GM21528 (cell line): ENCODE measurements around the gene SYCN.

Experiments used
- ATAC-seq: cut with Tn5 transposase; IDR thresholded peaks from one replicate; pipeline ENCODE4 v1.9.1; 2021; ENCODE audit warnings: mild to moderate bottlenecking, moderate library complexity; ENCODE audit not compliant: unreplicated experiment, low FRiP score

Gene SYCN

DNA sequence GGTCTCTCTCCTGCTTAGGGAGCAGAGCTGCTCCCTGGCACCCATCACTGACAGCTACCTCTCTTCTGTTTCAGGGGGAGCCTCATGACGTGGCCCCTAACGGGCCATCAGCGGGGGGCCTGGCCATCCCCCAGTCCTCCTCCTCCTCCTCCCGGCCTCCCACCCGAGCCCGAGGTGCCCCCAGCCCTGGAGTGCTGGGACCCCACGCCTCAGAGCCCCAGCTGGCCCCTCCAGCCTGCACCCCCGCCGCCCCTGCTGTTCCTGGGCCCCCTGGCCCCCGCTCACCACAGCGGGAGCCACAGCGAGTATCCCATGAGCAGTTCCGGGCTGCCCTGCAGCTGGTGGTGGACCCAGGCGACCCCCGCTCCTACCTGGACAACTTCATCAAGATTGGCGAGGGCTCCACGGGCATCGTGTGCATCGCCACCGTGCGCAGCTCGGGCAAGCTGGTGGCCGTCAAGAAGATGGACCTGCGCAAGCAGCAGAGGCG lies 30.5 kb downstream of the SYCN start:
- no peak for ATAC-seq

DNA sequence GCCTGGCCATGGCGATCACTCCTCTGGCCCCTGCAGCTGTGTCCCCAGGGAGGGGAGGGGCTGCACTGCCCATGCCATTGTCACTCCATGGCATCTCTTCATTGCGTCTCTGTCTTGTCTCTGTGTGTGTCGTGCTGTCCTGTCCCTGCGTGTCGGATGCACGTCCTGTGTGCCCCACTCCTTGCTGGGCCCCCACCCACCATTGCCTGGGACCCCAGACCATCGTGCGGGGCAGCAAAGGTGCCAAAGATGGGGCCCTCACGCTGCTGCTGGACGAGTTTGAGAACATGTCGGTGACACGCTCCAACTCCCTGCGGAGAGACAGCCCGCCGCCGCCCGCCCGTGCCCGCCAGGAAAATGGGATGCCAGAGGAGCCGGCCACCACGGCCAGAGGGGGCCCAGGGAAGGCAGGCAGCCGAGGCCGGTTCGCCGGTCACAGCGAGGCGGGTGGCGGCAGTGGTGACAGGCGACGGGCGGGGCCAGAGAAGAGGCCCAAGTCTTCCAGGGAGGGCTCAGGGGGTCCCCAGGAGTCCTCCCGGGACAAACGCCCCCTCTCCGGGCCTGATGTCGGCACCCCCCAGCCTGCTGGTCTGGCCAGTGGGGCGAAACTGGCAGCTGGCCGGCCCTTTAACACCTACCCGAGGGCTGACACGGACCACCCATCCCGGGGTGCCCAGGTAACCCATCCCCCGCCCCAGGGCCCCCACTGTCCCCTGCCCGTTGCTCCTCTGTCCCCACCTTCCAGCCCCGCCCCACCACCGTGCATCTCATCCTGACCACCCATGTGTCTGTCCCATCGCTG lies 31.2 kb downstream of the SYCN start:
- ATAC-seq, result no peak

DNA sequence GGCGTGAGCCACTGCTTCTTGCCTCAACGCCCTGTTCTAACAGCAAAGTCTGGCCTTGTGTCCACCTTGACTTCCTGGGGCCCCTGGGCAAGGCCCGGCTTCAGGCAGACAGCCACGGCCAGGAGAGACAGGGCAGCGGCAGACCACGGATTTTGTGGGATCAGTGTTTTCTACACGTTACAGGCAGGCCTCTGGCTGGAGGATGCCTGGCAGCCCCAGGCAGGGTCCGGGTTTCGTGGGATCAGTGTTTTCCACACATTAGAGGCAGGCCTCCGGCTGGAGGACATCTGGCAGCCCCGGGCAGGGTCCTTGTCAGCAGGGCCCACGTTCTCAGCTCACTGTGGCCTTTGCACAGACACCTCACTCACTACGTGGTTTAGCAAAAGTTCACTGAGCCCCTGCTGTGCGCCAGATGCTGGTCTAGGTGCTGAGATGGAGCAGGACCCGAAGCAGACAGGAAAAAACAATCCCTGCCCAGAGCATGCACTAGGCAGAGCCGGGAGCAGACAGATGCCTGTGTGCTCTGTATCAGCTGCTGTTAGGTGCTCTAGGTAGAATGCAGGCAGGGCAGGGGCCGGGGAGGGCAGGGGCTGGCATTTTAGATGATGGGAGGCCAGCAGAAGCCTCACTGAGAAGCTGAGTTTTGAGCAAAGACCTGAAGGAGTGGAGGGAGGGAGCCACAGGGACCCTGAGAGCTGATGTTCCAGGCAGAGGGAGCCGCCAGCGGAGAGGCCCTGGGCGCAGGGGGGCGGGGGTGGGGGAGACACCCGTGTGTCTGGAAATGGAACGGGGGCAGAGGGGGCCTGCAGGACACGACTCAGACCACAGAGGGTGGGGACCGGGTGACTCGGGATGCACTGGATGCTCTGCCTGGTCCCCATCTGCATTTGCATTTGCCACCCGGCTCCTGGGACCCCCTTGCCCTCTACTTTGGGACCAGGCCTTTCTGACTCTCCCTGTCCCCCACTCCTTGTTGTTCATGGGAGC lies 32.3 kb downstream of the SYCN start:
- ATAC-seq, result no peak

DNA sequence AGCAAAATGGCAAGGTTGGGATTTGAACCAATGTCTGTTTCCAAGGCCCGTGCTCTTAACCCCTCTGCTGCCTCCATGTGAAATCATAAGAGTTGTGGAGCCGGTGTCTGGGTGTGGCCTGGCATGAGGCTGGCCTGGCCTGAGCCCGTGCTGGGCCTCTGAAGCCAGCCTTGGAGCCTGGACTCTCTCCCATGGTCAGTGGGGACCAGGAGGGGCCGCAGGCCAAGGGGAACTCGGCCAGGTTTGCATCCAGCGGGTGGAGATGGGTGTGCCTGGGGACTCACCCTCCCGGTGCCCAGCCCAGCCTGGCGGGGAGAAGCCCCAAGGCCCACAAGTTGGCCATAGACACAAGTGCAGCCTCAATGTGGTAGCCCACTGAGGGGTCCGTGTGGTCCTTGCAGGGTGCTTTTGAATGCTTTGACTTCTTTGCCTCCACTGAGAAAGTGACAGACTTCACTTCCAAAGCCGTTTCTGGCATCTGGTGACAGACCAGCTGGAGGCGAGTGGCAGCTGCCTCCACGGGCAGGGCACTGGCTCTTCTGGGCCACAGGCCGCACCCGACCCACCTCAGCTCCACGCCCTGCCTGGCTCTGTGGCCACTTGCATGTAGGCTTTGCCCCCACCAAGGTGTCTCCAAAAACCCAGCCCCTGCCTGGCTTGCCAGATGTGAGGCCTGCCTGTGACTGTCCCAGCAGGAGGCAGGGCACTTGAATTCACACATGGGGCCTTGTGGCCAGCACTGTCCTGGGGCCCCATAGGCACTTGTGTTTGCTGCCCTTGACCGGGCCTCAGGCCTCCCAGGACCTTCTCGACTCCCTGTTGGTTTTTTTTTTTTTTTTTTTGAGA lies 33.5 kb downstream of the SYCN start:
- ATAC-seq, result no peak

DNA sequence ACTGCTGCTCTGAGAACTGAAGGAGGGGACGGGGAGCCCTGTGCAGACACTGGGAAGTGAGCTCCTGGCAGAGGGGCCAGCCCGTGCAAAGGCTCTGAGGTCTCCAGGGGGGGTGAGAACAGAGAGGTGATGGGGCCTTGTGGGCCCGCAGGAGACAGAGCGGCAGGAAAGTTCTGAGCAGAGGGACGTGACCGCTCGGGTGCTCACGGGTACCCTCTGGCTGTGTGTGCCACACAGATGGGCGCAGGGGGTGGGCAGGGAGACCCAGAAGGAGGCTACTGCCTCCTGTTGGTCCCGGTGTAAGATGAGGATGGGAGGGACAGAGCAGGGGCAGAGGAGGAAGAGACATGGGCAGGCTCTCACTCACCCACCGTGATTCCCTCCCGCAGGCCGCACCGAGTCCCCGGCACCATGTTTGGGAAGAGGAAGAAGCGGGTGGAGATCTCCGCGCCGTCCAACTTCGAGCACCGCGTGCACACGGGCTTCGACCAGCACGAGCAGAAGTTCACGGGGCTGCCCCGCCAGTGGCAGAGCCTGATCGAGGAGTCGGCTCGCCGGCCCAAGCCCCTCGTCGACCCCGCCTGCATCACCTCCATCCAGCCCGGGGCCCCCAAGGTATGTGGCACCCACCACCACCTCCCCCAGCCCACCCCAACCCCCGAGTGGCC lies 34.8 kb downstream of the SYCN start:
- no peak for ATAC-seq

DNA sequence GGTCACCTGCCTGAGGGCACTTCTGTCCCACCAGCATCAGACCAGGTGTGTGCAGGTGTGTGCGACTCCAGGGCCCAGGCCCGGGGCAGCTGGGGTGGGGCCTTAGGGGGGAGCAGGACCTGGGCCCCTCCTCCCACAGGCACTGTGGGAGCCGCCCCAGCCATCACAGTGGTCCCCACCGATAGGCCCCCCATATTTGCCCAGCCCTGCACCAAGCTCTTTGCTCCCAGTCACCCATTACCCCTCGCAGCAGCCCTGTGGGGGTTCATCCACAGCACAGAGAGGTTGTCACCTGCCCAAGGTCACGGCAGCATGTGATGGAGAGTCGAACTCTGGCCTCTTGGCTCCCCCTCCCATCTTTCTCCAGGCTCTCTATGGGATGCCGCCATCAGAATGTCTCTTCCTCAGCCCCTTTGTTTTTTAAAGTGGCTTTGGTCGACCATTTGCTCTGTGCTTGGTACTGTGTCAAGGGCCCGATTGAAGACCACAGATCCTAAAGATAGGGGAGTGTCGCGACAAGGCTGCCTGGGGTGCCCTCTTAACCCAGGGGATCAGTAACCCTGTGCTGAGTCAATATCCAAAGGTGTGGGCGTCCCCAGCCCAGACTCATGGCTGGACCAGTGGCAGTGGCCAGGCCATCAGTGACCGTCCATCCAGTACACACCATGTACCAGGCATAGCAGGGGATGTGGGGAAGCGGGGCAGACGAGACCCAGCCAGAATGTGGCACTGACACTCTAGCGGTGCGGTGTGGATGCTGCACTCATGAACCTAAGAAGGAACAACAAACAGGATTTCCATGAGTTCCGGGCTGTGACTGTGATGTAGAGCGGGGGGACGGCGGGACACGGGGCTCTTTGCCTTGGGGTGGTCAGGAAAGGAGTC lies 35.6 kb downstream of the SYCN start:
- ATAC-seq, result no peak

DNA sequence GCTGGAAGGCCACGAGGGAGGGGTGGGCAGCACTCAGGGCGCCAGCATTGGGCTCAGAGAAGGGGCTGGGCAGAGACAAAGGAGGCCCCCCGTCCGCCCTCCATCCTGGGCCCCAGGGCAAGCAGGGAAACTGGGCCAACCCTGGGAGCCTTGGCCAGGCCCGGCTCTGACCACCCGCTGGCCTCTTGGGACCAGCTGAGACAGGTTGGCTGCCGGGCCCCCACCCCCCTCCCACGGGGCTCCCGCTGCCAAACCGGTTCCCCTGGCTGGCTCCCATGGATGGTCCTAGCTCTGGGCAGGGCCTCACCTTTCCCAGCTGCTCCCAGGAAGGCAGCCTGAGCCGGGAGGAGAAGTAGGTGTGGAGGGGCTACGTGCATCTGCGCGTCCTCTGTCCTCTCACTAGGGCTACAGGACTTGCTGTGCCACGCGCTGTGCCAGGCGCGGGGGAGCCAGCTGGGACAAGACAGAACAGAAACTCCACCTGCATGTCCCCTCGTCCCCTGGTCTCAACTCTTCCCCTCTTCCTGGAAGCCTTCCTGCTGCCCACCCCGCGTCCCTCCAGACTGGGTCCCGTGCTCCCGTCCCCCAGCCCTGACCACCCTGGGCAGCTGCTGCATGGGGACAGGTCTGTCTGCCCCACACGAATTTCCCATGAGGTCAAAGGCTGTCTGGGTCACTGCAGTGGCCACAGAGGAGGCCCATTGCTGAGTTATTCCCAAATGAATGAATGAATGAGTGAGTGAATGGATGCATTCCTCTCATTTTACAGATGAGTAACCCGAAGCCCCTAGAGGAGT lies 36.4 kb downstream of the SYCN start:
- ATAC-seq, result no peak

DNA sequence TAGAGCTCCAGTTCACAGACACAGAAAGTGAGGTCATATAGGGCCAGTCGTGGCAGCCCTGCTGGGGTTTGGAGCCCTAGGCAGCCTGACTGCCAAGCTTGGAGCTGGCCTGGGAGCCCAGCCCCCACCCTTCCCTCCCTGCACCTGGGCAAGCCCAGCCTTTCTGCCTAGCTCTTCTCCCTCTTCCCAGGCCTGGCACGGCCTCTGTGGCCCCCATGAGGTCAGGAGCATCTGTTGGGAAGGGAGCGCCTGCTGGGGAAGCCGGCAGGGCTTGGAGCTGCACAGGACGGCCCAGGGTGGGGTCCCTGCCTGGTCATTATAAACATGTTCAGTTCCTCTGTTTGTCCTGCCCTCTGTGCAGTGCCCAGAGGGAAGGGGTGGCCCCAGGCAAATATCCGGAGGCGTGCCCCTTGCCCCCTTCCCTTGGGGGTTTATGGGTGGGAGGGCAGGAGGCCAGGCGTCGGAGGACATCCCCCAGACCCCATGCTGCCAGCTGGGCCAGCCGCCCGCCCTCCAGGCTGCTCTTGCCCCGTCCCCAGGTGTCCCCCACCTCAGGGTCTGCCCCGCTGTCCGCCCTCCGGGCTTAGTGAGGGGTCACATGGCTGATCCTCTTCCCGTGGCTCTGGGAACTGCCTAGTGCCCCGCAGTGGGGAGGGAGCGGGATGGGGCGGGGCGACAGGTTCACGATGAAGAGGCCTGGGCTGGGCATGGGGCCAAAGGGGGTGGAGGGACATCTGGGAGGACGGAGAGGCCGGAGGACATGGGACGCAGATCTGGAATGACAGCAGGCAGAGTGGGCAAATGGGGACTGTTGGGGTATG lies 37.3 kb downstream of the SYCN start:
- ATAC-seq, result no peak

DNA sequence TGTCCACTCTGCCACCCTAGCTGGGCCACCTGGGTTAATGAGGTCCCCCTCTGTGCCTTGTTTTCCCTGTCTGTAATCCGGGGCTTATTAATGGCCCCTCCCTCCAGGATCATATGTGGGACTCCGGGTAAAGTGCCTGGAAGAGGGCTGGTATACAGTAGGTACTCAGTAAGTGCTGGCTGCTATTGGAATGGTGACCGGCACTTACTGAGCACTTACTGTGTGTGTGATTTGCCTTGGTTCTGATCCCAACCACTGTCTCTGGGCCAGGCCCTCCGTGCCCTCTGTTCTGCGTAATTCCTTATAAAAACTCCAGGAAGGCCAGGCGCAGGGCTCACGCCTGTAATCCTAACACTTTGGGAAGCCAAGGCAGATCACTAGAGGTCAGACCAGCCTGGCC lies 38.2 kb downstream of the SYCN start:
- no peak for ATAC-seq

DNA sequence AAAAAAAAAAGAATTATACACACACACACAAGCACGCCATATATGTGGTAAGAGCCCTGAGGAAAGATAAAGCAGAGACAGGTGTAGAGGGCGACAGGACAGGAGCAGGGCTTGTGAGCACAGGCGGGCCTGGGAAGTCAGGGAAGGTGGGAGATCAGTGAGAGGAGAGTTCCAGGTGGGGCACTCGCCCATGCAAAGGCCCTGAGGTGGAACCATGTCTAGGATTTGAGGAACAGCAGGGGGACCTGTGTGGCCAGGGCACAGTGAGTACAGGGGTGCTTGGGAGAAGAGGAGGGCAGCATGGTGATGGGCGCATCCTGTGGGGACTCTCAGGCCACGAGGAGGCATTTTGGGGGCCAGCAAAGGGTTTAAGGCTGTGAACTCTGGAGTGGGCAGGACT lies 39.8 kb downstream of the SYCN start:
- no peak for ATAC-seq

DNA sequence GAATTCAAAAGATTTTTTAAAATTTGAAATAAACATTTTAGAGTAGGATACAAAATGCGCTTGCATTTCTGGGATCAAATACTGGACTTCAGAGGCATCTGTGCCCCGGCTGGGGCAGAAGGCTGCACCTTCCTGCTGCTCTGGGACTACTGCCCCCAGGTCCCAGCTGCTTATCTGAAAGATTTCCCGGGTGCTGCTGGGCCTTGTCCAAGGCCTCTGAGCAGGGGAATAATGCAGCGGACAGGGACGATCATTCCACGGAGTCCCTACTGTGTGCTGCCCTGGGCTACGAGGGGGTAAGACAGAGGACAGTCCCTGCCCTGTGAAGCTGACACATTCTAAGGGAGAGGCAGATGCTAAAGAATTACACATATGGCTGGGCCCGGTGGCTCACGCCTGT lies 40.4 kb downstream of the SYCN start:
- ATAC-seq, result no peak

DNA sequence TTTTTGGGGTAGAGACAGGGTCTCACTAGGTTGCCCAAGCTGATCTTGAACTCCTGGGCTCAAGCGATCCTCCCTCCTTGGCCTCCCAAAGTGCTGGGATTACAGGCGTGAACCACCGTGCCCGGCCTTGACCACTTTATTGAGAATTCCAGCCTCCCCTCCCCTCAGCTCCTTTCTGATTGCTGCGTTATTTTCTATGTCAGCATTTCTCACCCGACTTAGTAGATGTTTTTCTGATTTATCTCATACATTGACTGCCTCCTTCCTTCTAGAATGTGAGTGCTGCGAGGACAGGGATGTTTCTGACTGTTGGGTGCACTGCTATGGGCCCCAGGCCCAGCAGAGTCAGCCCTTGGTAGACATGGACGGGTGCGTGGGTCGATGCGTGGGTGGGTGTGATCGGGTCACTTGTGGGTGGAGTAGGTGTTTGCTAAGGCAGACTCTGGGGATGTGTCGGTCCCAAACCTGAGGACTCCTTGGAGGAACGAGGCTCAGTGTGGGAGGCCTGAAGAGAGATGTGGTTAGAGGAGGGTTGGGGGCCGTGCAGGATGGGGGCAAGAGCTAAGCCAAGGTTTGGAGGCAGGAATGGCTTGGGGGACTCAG lies 41.5 kb downstream of the SYCN start:
- no peak for ATAC-seq

DNA sequence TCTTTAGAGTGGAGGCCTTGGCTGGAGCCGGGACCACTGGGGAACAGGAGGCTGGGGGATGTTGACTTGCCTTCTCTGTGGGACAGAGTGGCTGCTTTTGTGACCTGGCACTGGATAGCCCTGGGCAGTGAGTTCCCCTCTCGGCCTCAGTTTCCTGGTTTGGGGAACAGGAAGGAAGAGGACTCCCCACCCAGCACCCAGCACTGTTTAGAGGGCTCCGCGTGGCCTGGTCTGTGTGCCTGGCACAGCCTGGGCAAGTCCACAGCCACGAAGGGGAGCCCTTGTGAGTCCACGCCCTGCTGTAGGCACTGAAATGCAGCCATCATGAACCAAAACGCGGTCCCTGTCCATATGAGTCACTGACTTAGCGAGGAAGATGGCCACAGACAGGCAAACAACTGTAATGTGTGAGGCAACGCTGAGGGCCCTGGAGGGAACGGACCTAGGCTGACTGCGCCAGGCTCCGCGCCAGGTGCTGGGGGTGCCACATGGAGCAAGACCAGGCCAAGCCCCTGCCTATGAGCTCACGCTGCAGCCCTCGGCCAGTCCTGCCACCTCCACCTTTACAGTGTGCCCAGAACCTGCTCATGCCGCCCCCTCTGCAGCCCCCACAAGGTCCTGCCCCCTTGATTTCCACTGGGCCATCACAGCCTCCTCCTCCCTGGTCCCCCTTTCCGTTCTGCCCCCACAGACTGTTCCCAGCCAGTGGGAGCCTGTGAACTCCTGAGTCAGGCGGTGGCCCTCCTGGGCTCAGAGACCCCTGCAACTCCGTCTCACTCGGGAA lies 43.0 kb downstream of the SYCN start:
- ATAC-seq, result no peak

DNA sequence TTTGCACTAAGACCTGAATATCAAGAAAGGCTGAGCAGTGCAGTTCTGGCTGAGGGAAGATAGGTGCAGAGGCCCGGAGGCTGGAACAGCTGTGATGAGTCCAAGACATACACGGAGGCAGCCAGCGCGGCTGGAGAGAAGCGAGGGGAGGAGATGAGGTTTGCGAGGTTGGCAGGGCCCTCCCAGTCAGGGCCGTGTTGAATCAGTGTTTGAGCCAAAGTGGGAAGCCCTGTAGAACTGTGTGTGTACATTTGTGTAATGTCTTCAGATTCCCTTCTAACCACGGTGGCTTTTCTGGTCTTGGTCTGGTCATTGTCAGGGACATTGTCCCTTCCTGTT lies 43.6 kb downstream of the SYCN start:
- no peak for ATAC-seq

DNA sequence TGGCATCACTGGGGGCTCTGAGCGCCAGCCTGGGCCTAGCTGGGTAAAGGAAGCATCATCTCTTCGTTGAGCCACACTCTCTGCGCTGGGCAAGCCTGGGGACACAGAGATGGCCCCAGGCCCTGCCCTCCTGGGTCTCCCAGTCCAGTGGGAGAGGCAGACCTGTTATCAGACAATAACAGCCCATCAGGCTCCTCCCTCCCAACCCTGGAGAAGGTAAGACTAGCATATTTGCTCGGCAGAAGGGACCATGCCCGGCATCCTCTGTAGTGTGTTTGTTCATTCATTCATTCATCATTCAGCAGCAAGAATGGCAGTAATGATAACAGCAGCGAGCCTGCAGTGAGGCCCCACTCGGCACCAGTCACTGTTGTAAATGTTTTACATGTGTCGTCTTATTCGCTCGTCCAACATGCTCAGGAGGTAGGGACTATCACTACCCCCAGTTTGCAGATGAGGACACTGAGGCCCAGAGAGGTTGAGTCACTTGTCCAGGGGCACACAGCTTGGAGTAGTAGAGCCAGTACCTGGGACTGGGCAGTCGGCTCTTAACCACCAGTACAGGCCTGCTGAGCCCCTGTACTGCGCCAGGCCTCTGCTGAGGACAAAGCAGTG lies 45.3 kb downstream of the SYCN start:
- ATAC-seq, result no peak

DNA sequence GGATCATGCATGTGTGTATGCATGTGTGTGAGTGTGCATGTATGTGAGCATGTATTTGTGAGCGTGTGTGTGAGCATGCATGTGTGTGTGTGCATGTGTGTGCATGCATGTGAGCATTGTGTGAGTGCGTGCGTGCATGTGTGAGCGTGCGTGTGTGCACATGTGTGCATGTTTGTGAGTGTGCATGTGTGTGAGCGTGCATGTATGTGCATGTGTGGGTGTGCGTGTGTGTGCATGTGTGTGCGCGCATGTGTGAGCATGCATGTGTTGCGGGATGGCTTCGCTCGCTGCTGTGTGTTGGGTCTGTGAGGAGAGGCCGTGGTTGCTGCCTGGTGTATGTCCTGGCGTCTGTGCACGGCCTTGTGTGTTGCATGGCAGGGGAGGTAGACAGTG lies 46.1 kb downstream of the SYCN start:
- ATAC-seq, result no peak
